IMR-90 (cell line): Measurements from ENCODE around the gene BAIAP2. TPM values are rescaled to one million over a fixed set of nuclear protein-coding genes. Genes with fewer than 3 reads are reported as not detected.

ENCODE experiments used
- ATAC-seq: fragments of 200-7000 bp; cut with Tn5 transposase; 2 replicates; pipeline ENCODE4 v1.9.1; 2020; ENCODE audit warnings: low read depth, mild to moderate bottlenecking, moderate library complexity
- BruUV-seq: library from RNA; stranded (reverse); fragments of 400-500 nt; replicated peaks from 2 replicates; lab custom pipeline; 2021; lab: Mats Ljungman, UMichigan
- CTCF ChIA-PET: fragments of 300-600 bp; formaldehyde crosslinking; extraction: SDS; loops from one replicate; lab custom pipeline; 2021; ENCODE audit warnings: antibody characterized with exemption; lab: Yijun Ruan, JAX
- POLR2A ChIA-PET: fragments of 300-600 bp; sonication (Branson Sonifier 250); formaldehyde crosslinking; loops from one replicate; lab custom pipeline; 2022; ENCODE audit warnings: antibody characterized with exemption; ENCODE audit not compliant: unreplicated experiment; lab: Charles Lee
- DNase-seq: peaks from one replicate; pipeline ENCODE4 v3.0.0; 2013
- H2AFZ ChIP-seq: replicated peaks from 2 replicates; pipeline ENCODE3; 2013; ENCODE audit warnings: low read length, mild to moderate bottlenecking; ENCODE audit not compliant: poor library complexity
- H2AK5ac ChIP-seq: 2 replicates; pipeline ENCODE4 v1.6.1; 2013; ENCODE audit warnings: low read depth, low read length, inconsistent platforms
- H2AK9ac ChIP-seq: replicated peaks from 2 replicates; pipeline ENCODE3; 2013; ENCODE audit warnings: mild to moderate bottlenecking, low read depth, low read length, moderate library complexity; ENCODE audit not compliant: poor library complexity
- H2BK120ac ChIP-seq: 2 replicates; pipeline ENCODE4 v1.6.1; 2013; ENCODE audit warnings: low read depth, low read length, inconsistent platforms
- H2BK15ac ChIP-seq: 3 replicates; pipeline ENCODE4 v1.6.1; 2013; ENCODE audit warnings: low read depth, low read length, inconsistent platforms
- H2BK20ac ChIP-seq: 2 replicates; pipeline ENCODE4 v1.6.1; 2013; ENCODE audit warnings: low read depth, mild to moderate bottlenecking, inconsistent platforms, low read length, moderate library complexity
- H2BK5ac ChIP-seq: 2 replicates; pipeline ENCODE4 v1.6.1; 2013; ENCODE audit warnings: mild to moderate bottlenecking, low read depth, low read length, inconsistent platforms; ENCODE audit not compliant: poor library complexity, severe bottlenecking
- H3K14ac ChIP-seq: replicated peaks from 2 replicates; pipeline ENCODE4 v1.6.1; 2013; ENCODE audit warnings: low read depth, low read length, inconsistent platforms
- H3K18ac ChIP-seq: 2 replicates; pipeline ENCODE4 v1.6.1; 2013; ENCODE audit warnings: low read depth, low read length, control low read depth
- H3K23ac ChIP-seq: 2 replicates; pipeline ENCODE4 v1.6.1; 2013; ENCODE audit warnings: low read depth, low read length, inconsistent platforms
- H3K27ac ChIP-seq: 2 replicates; pipeline ENCODE4 v1.5.1; 2013; ENCODE audit warnings: mild to moderate bottlenecking, control low read depth, low read length; ENCODE audit not compliant: insufficient read depth
- H3K27me3 ChIP-seq: 2 replicates; pipeline ENCODE4 v1.6.1; 2013; ENCODE audit warnings: low read length; ENCODE audit not compliant: control insufficient read depth, insufficient read depth
- H3K36me3 ChIP-seq: 2 replicates; pipeline ENCODE4 v1.6.1; 2013; ENCODE audit warnings: low read length, mixed read lengths; ENCODE audit not compliant: control insufficient read depth, insufficient read depth
- H3K4ac ChIP-seq: 2 replicates; pipeline ENCODE4 v1.6.1; 2013; ENCODE audit warnings: low read depth, low read length, inconsistent platforms
- H3K4me1 ChIP-seq: 2 replicates; pipeline ENCODE4 v1.6.1; 2013; ENCODE audit warnings: low read length, mixed read lengths; ENCODE audit not compliant: control insufficient read depth, insufficient read depth
- H3K4me2 ChIP-seq: 2 replicates; pipeline ENCODE4 v1.6.1; 2013; ENCODE audit warnings: low read depth, mild to moderate bottlenecking, control low read depth, low read length, moderate library complexity
- H3K4me3 ChIP-seq: 2 replicates; pipeline ENCODE4 v1.5.1; 2013; ENCODE audit warnings: low read depth, mild to moderate bottlenecking, control low read depth, low read length, moderate library complexity; ENCODE audit not compliant: insufficient read depth
- H3K56ac ChIP-seq: 2 replicates; pipeline ENCODE4 v1.6.1; 2013; ENCODE audit warnings: low read length, inconsistent platforms; ENCODE audit not compliant: insufficient read depth; ENCODE audit errors: extremely low read depth
- H3K79me1 ChIP-seq, 2 experiments: 2 replicates each; pipeline ENCODE4 v1.6.1; 2013; ENCODE audit warnings: low read length in 2 of 2, inconsistent platforms in 1 of 2, low read depth in 1 of 2
- H3K9ac ChIP-seq: 2 replicates; pipeline ENCODE4 v1.6.1; 2013; ENCODE audit warnings: low read depth, low read length, control low read depth
- H3K9me1 ChIP-seq: 2 replicates; pipeline ENCODE4 v1.6.1; 2013; ENCODE audit warnings: low read length, inconsistent platforms; ENCODE audit not compliant: insufficient read depth
- H3K9me3 ChIP-seq: 2 replicates; pipeline ENCODE4 v1.6.1; 2013; ENCODE audit warnings: low read length; ENCODE audit not compliant: control insufficient read depth, insufficient read depth
- H4K20me1 ChIP-seq: 2 replicates; pipeline ENCODE4 v1.6.1; 2013; ENCODE audit warnings: low read length, inconsistent platforms; ENCODE audit not compliant: insufficient read depth
- H4K5ac ChIP-seq: 2 replicates; pipeline ENCODE4 v1.6.1; 2013; ENCODE audit warnings: mild to moderate bottlenecking, low read depth, low read length, control low read depth
- H4K8ac ChIP-seq, 2 experiments: 2 replicates each; pipeline ENCODE4 v1.6.1; 2013; ENCODE audit warnings: low read depth in 2 of 2, low read length in 2 of 2, control low read depth in 1 of 2, inconsistent platforms in 1 of 2
- H4K91ac ChIP-seq: 2 replicates; pipeline ENCODE4 v1.6.1; 2013; ENCODE audit warnings: low read depth, low read length, inconsistent platforms; ENCODE audit not compliant: insufficient read depth
- BHLHE40 ChIP-seq: fragments of 150-350 bp; IDR thresholded peaks from 2 replicates; pipeline ENCODE4 v1.6.1; 2016; ENCODE audit warnings: mild to moderate bottlenecking, low read depth, low read length
- NFE2L2 ChIP-seq: fragments of 150-350 bp; IDR thresholded peaks from 2 replicates; pipeline ENCODE4 v1.6.1; 2016; ENCODE audit warnings: low read depth, mild to moderate bottlenecking, low read length
- RCOR1 ChIP-seq: IDR thresholded peaks from 2 replicates; pipeline ENCODE4 v1.6.1; 2012; ENCODE audit warnings: mild to moderate bottlenecking, low read length, improper control_type of control experiment; ENCODE audit not compliant: insufficient replicate concordance
- WGBS, 2 experiments: methylation state at CpG; one replicate each; pipeline versions ENCODE4 v1.1.5 to v1.1.7; 2013; ENCODE audit warnings: missing lambda C conversion rate in 2 of 2; ENCODE audit not compliant: insufficient read length in 1 of 2; ENCODE audit errors: extremely low coverage in 2 of 2; 5-methylcytosine and 5-hydroxymethylcytosine counted together
- dilution Hi-C: fragments of 300-500 bp; cut with HindIII; formaldehyde crosslinking; loops from one replicate; pipeline ENCODE4 v1.14.3; 2018; ENCODE audit warnings: low sequenced_read_pairs; ENCODE audit not compliant: unreplicated experiment
- in situ Hi-C: fragments of 300-500 bp; cut with MboI; formaldehyde crosslinking; loops from 3 replicates; pipeline ENCODE4 v1.14.3; 2019; ENCODE audit warnings: low sequenced_read_pairs, inconsistent platforms, mixed read lengths
- intact Hi-C: fragments of 100-400 bp; cut with micrococcal nuclease; formaldehyde crosslinking; loops from 2 replicates; pipeline ENCODE4 v1.10.0; 2022
- polyA plus RNA-seq, 3 experiments: library from polyadenylated mRNA; depleted of rRNA; stranded (reverse); fragments of >200 nt; gene quantifications; 2 replicates each; pipeline ENCODE4 v1.2.3, GENCODE V29; 2012; ENCODE audit warnings: low replicate concordance in 1 of 3
- total RNA-seq: library from RNA; depleted of rRNA; stranded (reverse); fragments of >200 nt; gene quantifications from 2 replicates; pipeline ENCODE4 v1.2.3, GENCODE V29; 2012

Gene BAIAP2
- total and polyA plus RNA-seq, 2 of the 4 experiments (the other 2 are of a cell fraction): 18.3 to 32.6 TPM

DNA sequence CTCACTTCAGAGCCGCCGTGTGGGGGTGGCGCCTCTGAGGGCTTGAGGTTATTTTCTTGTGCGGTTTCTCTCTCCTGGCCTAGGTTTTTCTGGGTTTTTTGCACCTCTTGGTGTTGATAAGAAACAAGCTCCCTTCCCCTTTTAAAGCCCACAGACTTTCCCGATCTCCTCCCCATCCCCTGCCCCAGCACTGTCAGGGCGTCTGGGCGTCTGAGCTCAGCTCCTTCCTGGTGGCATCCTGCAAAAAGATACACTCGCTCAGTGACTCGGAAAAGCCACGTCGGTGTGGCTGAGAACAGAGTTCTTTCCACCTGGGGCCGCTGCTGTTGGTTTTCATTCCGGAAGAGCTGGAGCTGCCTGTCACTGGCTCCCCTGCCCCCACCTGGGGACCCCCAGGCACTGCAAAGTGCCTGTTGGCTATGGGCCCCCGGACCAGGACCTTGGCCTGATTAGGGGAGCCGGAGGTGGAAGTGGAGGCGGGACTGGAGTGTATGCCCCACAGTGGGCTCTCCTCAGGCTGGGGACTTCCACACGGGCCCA lies 14.5 kb downstream of the BAIAP2 start:
- Histone ChIP-seq H3K4me1 (peaks cover 14% of the 10 kb centered on the region), H2BK120ac (no peak overlapping the region), H3K18ac (no peak overlapping the region), H3K4me3 (no peak overlapping the region), H2BK15ac (no peak overlapping the region), H2AFZ (no peak overlapping the region), H3K9me3 (no peaks in the 10 kb centered on the region), H3K79me1 (peaks cover 7 to 52% of the 10 kb centered on the region in 2 experiments), H3K14ac (no peak overlapping the region), H3K4ac (no peak overlapping the region), H3K56ac (no peak overlapping the region), H2AK9ac (no peak overlapping the region), H3K36me3 (no peaks in the 10 kb centered on the region), H3K27me3 (no peaks in the 10 kb centered on the region), H3K9ac (no peak overlapping the region), H2AK5ac (no peak overlapping the region), H4K5ac (no peak overlapping the region), H4K91ac (no peak overlapping the region), H2BK20ac (no peak overlapping the region), H4K8ac (no peak overlapping the region), H3K9me1 (peaks cover 11% of the 10 kb centered on the region), H3K27ac (no peak overlapping the region), H4K20me1 (peaks cover 39% of the 10 kb centered on the region), H3K23ac (no peak overlapping the region), H3K4me2 (no peak overlapping the region), H2BK5ac (no peak overlapping the region)
- CTCF ChIA-PET: no interaction called here
- DNase-seq (no peak), ATAC-seq (no peak)
- POLR2A ChIA-PET: no interaction called here
- no peak for TF ChIP-seq RCOR1
- TF ChIP-seq BHLHE40: no peak
- TF ChIP-seq NFE2L2: no peak
- 82% methylated on average over 9 of the region's 17 CpGs; no CpG with 5 or more reads in 1 of the 2 experiments for WGBS, 2 experiments
- dilution Hi-C loops: no loop called here
- in situ Hi-C loops: no loop called here
- intact Hi-C loops: no loop called here
- BruUV-seq: no TSS peak
